Glomerular visceral epithelial cell (primary cell): ENCODE measurements around the gene NEO1.

Source experiments
- DNase-seq: peaks from one replicate; pipeline ENCODE4 v3.0.0-alpha.2; 2016; ENCODE audit errors: extremely low spot score

NEO1 gene

DNA sequence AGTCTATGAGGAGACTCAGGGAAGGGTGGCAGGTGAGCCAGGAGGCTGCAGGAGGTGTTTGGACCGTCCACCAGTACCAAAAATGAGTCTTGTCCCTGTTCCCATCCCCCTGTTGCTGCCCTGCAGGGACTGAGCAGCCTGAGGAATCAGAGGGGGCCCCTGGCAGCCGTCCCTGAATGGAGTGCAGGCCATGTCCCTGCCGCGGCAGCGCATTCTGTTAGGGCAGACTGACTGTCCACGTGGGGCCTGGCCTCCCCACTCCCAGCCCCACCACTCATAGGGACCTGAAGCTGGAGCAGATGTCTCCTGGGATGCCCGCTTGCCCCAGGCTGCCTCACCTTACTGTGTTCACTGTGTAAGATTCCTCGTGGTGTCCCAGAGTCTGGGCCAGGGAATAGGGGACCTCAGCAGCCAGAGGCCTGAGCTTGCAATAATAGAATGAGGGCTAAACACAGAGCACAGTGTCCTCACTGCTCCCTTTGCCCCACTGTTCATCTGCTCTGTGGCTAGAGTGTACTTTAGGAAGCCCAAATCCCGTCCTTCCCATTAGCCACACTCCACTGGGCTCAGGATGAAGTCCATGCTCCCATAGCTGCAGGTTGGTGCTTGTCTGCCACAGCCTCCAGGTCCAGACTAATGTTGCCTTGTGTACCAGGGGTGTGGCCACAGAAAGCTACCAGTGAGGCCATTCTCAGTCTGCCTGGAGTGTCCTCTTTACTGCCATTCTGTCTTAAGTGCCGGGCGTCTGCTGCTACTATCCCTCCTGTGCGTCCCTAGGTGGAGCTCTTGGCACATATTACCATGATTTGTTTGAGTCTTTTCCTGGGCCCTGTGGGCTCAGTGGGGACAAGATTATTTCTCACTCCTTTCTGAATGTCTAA is 253.3 kb downstream of the NEO1 start:
- peak; percentile 61 for DNase-seq

DNA sequence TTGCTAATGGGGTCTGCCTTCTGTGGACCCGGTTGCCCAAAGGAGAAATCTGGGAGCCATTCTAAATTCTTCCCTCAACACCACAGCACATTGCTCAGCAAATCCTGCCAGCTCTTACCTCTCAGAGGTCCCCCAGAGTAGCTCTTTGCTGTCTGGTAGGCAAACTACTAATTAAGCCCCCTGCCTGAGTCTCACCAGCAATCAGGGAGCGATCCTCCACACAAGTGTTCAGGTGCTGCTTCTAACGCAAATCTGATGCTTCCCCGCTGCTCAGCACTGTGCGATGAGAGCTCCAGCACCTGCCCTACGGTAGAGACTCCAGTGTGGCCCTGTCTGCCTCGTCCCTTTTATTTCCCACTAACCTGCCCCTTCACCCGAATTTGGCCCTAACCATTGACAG is 256.0 kb downstream of the NEO1 start:
- DNase-seq: no peak

DNA sequence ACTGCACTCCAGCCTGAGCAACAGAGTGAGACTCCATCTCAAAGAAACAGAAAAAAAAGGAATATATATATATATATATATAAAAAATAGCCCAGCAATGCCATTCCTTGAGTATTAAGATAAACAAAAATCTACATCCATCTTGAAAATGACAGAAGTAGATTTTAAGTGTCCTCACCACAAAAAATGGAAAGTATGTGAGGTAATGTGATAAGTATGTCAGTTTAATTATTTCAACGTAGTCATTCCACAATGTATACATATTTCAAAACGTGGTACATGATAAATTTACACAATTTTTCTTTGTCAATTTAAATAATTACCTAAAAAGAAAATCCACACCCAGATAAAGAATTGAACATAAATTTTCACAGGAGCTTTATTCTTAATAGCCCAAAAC is 261.6 kb downstream of the NEO1 start:
- DNase-seq: no peak

DNA sequence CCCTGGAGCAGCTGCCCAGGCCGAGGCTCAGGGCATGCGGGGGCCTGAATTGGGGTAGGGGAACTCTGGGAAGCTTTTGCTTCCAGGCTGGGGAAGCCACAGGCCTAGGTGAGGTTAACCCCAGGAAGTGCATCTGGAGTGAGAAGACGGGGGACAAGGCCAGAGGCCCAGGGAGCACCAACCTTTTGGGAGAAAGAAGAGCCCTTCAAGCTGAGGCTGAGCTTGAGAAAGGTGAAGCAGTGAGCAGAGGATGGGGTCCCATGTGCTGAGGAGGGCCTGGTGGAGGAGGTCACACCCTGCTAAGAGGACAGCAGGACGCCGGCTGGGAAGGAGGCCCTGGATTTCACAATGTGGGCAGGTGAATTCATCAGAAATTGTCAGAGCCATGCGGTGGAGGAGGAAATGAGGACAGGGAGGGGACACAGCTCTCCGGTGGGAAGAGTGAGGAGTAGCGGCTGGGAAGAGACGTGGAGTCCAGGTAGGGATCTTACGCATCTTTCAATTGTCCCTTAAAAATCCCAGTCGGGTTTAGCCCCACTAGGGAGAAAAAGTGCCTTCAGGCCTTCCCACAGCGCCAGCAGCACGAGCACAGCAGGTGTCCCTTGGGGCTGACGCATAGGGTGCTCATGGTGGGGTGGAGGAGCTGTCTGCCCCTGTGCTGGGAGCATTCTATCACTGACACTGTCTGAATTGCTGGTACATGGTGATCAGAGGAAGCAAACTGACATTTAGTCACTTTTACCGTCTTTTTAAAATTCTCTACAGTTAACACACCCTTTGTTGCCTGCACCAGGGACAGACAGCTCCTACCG is 265.6 kb downstream of the NEO1 start:
- no peak for DNase-seq

DNA sequence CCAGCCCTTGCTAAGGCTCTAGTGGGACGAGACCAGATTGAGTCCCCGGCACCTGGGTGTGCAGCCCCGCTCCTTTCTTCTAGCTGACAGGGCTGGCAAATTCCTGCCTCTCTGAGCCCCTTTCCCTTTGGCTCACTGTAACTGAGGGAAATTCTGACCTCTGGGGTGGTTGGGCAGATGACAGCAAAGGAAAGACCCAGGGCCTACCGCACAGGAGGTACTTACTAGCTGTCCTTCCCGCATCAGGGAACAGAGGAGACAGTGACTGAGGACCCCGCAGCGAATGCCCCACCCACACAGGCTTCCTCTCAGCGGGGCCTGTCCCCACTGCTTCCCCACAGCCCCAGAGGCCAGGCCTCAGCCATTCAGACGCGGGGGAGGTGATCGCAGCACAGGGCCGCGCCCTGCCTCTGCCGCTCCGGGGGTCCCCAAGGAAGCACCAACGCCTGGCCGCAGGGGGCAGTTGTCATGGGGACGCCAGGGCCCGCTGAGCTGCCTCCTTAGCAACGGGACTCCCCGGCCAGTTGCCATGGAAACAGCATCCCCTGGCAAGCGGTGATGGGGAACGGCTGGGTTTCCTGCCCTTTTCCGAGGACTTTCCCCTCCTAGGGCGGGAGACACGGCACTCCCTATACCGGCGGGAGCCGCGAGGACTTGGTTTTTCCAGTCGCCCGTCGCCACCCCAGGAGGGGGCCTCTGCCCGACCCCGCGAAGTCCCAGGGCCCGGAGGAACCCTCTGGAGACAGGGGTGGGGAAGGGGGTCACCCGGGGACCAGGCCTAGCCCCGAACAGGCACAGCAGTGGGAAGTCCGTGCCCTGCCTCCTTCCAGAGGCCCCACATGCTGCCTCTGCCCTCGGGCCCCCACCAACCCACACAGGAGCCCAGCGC is 266.4 kb downstream of the NEO1 start:
- DNase-seq: peak; percentile 38

DNA sequence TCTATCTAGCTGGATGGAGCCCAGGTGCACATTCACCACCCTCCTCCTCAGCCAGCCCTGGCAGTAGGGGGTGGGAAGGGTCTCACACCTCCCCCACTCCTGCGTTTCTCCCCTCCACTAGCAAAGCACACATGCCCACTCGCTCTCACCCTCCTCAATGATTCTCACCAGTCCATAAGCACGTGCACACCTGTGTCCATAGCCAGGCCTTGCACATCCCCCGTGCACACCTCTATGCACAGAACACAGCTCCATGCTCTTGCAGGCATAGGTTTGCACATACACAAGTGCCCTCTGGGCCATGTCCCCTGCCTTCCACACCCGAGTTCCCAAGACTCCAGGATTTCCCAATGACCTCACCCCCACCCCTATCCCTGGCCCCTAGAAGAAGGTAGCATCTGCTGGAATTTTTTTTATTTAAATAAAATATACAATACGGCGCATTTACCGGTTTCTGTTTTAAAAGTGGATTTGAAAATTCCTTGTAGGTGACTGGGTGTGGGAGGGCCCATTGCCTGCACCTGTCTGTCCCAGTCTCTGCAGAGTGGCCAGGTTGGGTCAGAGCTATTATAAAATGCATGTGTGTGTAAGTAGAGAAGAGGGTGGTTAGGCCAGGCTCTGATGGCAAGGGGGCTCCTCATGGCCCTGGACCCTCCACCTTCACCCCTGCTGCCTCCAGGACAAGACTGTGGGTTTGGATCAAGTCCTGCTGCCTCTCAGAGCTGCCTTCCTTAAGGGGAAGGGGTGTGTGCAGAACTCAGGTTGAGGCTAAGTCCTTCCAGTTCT is 267.4 kb downstream of the NEO1 start:
- no peak for DNase-seq

DNA sequence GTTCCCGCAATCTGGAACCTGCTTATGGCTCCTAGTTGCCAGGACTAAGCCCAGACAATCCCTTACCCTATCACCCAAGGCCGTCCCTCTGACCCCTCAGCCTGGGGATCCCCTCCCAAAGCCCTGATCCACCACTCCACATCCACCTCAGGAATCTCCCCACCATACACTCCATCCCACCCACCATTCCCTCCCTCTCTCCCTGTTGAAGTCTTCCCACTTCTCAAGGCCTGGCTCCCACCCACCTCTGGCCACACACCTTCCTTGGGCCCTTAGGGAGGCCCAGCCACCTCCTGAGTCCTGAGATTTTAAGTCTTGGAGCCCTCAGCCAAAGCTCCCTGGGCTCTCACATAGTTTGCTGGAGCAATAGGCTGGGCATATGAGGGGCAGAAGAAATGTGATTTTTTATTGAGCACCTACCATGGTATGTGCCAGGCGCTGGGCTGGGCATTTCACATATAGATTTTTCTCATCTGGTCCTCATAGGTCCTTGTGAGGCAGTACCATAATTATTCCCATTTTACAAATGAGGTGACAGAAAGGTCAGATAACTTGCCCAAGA is 268.4 kb downstream of the NEO1 start:
- DNase-seq: no peak

DNA sequence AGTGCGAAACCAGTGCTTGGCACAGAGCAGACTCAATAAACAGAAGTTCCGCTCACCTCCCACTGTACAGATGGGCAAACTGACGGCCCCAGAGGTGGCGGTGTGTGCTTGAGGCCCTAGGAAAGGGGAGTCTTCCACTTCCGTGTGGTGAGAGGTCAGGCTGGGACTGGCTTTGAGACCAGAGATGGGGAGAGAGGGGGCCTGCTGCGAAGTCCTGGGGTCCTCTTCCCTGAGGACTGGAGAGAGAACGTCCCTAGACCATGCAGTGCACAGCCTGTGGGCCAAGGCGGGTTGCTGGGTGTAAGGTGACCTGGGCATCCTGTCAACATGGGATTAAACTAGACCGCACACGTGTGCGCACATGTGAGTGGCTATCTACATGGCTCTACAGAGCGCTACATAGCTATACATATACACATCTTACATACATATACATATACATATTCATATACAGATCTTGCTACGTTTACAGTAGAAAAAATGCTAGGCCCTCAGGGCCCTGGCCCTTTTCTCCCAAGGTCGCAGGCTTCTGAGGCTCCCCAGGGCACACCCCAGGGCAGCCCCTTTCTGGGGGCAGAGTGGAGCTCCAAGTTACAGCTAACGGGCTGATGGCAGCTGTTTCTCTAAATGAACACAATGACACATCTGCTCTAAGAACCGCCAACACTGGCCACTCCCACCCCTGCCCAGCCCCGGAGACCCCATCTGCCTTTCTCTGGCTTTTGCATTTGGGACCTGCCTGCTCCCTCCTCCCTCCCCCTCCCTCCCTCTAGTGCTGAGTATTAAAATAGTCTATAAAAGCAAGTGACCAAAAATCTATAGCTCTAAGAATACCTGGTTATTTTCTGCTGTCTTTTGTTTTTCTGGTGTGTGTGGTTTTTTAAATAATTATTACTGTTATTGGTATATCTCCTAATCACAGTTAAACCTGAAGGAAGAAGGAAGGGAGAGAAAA is 269.5 kb downstream of the NEO1 start:
- DNase-seq: no peak

DNA sequence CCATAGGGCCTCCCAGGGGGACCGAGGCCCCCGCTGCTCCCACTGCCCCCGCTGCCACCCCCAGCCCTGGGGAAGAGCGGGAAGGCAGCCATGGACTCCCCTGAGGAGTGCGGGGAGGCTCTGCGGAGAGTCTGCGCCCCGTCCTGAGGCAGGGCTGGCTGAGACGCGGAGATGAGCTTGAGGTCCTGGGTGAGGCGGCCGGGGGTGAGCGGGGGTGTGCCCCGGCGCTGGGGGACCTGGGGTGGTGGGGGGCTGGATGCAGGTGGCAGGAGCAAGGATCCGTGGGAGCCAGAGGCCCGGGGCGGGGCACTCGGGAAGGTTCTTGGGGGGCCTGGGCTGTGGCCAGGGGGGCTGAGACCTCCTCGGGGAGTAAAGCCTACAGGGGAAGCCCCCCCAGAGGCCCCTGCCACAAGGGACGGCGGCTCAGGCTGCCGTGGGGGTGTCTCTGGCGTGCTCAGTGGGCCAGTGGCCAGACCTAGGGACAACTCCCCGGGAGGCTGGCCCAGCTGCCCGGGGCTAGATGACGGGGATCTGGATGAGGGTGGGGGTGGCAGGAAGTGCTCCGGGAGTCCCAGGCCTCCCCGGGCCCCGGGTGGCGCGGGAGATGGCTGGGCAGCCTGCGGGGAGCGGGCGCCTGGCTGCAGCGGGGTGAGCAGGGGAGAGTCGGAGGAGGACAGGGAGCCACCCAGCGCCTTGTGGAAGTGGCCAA is 270.6 kb downstream of the NEO1 start:
- no peak for DNase-seq

DNA sequence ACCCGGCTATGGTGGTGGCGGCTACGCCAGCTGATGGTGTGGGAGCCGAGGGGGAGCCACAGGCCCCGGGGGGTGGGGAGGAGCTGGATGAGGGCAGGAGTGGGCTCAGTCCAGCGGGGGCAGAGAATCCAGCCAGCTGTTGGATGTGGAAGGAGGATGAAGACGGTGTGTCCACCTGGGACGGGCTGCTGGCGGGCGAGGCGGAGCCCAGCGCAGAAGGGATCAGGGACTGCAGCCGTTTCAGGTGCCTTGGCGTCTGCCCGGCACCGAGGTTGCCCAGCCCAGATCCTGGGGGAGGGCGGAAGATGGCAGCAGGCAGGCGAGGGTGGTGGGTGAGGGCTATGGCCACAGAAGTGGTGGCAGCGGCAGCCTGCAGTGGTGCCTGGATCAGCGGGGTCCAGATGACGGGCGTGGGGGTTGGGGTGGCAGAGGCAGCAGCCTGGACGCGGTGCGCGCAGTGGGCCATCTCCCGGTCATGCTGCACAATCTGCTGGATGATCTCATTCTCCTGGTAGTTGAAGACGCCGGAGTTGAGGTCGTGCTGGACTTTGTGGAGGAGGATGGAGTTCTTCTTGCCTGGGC is 271.2 kb downstream of the NEO1 start:
- no peak for DNase-seq

DNA sequence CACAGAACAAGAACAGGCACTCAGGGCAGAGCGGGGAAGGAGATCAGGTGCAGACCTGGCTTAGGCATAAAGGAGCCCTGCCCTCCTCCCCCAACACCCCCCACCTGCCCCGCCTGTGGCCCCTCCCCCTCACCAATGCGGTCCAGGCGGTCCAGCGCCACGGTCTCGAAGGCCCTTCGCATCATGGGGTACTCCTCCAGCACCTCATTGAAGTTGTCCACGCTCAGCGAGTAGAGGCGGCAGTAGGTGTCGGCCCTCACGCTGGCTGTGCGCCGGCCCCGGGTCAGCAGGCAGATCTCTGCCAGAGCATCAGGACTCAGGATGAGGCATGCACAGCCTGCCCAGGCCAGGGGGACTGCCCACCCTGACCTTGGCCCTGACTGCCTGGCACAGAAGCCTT is 271.7 kb downstream of the NEO1 start:
- no peak for DNase-seq

DNA sequence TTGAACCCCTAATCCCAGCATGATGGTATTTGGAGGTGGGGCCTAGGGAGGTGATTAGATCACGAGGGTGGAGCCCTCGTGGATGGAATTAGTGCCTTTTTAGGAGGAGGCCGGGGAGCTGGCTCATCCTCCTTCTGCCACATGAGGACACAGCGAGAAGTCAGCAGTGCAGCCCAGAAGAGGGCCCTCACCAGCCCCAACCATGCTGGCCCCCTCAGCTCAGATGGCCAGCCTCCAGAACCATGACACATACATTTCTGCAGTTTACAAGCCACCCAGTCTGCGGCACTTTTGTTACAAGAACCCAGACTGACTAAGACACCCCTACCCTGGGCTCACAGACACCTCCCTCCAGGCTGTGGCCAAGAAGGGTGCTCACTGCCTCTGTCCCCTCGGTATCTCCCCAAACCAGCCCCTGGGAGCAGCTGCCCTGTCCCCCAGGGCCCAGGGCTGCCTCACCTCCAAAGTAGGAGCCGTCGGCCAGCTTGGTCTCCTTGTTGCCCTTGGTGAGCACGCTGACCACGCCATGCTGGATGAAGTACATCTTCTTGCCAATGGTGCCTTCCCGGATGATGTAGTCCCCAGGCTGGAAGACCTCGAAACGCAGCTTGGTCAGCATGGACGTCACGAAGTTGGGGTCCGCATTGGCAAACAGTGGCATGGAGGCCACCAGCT is 272.4 kb downstream of the NEO1 start:
- DNase-seq: no peak

DNA sequence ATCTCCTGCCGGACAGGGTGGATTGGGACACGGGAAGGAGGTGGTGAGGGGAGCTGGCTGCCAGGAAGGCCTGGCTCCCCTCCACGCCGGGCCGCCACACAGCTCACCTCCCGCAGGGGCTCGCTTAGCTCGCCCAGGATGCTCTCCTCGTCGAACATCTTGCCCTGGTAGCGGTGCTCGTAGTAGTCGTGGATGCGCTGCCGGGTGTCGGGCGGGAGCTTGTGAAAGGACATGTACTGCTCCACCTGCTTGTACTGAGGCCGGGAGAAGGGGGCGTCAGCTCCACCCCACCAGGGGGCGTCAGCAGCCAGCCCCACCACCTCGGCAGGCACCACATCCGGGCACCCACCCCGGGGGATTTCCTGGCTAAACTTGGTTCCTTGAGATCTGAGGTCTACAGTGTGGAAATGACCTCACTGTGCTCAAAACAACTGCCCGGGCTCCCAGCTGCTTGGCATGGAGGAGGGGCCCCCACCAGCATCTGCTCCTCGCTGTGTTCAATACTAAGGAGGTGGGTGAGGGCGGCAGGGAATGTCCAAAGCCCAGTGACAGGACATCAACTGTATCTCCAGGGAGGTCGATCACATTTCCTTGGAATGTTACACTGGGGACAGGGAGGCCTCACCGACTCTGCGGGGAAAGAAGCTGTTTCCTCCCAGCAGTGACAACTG is 273.1 kb downstream of the NEO1 start:
- DNase-seq: peak; percentile 54

DNA sequence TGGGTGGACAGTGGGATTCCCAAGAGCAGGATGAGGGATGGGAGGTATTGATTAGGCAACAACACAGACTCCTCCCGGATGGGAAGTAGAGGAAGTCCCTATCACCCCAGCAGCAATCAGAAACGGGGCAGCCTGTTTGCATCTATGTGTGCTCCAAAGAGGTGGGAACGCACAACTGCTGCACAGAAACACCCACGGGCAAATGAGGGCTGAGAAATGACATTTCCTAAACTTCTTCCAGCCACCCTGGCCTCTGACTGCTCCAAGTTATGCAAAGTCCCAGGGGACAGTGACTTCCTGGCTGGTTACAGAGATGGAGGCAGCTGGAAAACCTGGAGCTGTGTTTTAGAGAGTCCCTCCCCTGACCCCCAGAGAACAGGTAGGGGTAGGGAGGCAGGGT is 273.9 kb downstream of the NEO1 start:
- no peak for DNase-seq

DNA sequence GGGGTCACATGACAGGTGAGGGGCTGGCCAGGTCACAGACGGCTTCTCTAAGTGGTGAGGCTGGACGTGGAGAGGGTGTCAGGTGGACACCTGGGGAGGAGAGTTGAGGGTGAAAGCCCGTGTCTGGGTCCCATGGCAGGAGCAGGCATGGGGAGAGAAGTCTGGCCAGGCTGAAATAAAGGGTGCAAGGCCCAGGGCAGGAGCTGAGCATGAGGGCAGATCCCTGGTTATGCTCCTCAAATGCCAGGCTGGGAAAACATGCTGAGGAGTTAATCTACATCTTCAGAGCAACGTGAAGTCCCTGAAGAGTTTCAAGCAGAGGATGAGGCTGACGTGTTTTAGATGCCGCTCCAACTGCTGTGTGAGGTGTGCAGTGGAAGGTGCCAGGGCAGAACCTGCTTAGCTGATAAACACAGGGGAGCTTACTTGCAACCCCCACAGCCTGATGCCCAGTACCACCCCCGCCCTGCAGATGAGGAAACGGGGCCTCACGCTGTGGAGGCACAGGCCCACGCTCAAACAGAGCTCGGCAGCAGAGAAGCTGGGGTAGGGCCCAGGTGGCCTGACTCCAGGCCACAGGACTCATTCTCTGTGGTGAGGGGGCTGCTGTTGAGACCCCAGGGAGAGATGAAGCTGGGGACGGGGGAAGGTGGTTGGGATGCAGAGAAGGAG is 276.0 kb downstream of the NEO1 start:
- DNase-seq: no peak

DNA sequence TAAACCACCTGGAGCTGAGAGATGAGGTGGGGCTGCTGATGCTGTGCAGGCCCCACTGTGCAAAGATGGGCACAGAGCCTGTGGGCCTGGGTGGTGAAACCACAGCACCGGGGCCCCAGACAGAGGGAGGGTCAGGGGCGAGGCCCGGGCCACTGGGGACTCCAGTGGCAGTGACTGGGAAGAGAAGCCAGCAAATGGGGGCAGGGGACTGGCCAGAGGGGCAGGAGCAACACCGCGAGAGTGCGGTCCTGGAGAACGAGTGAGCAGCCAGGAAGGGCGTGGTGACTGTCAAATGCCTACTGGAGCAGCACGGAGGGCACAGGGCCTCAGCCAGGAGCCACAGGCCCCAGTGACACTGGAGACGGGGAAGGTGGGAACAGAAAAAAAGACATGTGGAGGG is 276.7 kb downstream of the NEO1 start:
- DNase-seq: no peak
